Activated CD4-positive, CD25-positive, alpha-beta regulatory T cell treated with anti-CD3 and anti-CD28 coated beads, Interleukin-2, amount 50 U/mL, for 24 hours (primary cell): ENCODE results near the gene TNS1.
A peak's percentile ranks its signal among the peaks of the same experiment; 100 is the strongest.

Experiments
- ATAC-seq, 2 donors: fragments of 150-1000 bp; cut with Tn5 transposase; one replicate each; pipeline ENCODE4 v1.10.0; 2021; ENCODE audit warnings: mild to moderate bottlenecking in 1 of 2, moderate library complexity in 1 of 2

Gene TNS1

DNA sequence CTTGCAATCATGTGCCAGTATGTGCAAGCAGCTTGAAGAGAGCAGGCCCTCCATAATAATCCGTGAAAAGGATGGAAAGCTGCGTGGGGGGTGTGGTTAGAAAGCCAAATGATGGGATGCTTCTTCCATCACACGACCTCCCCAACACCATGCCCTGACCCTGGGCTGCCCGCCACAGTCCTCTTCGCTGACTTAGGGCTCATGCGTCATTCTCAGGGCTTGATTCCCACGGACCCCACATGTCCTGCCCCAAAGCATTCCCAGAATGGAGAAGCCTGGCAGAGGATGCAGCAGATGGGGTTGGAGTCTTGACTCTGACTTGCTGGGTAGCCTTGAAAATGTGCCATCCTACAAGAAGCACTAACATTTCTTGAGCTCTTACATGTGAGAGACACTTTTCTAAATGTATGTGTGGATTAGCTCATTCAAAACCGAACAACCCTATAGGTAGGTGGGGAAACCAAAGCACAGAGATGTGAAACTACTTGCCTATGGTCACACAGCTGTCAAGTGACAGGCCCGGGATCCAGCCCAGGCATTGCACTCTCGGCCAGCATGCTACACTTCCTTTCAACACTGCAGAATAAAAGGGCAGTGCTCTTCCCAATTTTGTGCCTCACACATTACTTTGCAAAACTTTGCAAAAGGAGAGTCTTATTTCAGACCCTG lies 3.7 kb downstream of the TNS1 start:
- no peak for ATAC-seq

DNA sequence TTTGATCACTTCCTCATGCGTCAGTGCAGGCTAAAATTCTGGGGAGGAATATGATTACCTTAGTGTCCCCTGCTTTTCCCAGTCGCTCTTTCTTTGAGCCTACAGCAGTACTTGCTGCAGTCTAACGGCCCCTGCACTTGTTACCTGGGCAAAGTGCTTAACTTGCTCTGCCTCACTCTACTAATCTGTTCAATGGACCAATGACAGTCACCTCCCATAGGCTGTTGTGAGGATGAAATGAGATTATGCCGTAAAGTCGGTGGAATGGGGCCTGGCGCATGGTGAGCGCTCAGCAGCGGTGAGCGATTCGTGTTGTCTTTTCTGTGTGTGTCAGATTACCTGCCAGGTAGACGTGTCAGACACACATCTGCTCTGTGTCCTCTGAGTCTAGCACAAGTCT lies 5.3 kb downstream of the TNS1 start:
- no peak for ATAC-seq

DNA sequence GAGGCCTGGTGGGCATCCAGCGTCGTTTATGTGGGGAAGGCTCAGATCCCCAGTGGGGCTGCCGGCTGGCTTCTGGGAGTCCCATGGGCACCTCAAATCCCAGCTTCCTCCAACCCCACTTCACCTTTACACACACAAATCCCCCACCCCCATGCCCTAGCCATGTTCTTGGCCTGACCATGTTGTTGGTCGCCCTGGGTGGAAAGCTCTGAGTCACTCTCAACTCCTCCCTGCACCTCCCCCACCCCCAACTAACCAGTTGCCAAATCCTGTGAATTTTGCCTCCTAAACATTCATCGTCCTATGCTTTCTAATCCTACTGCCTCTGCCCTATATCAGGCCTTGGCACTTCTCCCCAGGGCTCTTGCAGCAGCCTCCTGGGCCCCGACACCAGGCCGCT lies 6.4 kb downstream of the TNS1 start:
- no peak for ATAC-seq

GRCh38 chr2:217995731-217996231 lies 7.0 kb downstream of the TNS1 start:
- no peak for ATAC-seq

GRCh38 chr2:217994776-217995274 lies 8.0 kb downstream of the TNS1 start:
- no peak for ATAC-seq

DNA sequence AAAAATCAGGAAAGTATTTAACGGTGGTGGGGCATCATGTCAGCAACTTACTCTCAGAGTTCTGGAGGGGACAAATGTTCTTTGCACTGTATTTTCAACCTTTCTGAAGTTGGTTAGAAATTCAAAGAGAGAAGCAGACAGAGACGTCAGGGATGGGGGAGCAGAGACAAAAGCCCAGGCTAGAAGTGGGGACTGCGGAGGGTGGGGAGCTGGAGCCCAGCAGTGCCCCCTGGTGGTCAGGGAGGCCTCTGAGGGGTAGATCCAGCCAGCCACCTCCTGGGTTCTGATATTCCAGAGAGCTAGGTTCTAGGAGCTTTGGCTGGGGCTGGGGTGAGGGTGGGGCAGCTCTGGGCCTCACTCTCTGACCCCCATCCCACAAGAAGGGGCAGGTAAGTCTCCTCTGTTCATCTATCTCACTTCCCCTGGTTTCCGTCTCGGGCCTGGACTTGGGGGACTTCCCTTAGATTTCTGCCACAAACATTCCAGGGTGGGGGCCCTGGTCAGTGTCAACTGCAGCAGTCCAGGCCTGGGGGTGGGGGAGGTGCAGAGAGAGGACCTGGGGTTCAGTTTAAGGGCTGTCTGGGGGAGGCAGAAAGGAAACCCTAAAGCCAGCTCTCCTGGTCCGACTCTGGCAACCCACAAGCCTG lies 8.9 kb downstream of the TNS1 start:
- peak; percentile 34 to 53 for ATAC-seq

GRCh38 chr2:217993138-217993537 lies 9.7 kb downstream of the TNS1 start:
- peak in 1 of 2 donors; percentile 20 for ATAC-seq

- ATAC-seq = no peak
Measured at GRCh38 chr2:217992061-217992460, 10.7 kb downstream of the TNS1 start.

- ATAC-seq = no peak
Measured at GRCh38 chr2:217990791-217991465, 11.9 kb downstream of the TNS1 start.

DNA sequence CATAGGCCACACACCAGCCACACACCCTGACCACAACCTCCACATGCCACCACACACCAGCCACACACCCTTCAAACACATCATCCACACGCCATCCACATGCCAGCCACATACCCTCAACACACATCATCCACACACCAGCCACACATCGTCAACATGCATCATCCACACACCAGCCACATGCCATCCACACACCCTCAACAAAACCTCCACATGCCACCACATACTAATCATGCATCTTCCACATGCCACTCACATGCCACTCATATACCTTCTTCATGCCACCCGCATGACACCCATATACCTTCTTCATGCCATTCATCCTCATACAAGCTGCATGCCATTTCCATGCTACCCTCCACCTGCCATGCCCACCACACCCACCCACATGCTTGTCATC lies 12.4 kb downstream of the TNS1 start:
- ATAC-seq = no peak

- no peak for ATAC-seq
Measured at GRCh38 chr2:217989221-217989948, 13.4 kb downstream of the TNS1 start.

- ATAC-seq = no peak
Measured at GRCh38 chr2:217988840-217989204, 14.0 kb downstream of the TNS1 start.

DNA sequence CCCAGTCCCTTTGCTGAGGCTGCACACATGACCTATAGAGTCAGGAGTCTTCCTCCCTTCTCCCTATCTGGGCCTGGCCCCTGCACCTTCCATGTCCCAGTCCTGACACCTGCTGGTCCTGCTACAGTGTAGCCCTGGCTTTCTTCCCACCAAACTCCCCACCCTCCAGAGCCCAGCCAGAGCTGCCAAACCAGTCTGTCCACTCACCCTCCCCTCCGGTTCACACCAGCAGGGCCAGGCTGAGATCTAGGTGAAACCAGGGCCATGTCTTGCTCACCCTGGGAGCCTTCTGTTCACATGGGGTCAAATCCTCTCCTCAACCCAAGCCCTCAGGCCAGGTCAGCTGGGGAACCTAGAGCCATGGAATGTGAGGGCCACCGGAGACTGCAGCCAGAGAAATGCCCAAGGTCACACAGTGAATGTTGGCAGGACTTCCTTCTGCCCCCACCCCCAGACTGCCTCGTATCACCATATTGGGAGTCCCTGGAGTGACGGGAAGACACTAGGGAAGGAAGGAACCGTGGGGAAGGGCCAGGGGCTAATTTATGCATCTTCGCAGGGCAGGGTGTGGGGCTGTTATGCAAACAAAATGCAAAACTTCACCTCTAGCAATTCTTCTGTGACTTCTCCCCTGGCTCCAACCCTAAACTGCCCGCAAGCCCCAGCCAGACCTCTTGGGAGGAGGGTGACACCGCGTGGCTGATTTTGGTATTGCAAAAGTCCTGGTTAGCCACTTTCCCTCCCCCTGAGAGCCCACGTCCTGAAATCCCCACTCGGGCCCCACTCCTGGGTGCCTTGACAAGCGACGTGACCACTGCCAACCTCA lies 14.6 kb downstream of the TNS1 start:
- no peak for ATAC-seq

DNA sequence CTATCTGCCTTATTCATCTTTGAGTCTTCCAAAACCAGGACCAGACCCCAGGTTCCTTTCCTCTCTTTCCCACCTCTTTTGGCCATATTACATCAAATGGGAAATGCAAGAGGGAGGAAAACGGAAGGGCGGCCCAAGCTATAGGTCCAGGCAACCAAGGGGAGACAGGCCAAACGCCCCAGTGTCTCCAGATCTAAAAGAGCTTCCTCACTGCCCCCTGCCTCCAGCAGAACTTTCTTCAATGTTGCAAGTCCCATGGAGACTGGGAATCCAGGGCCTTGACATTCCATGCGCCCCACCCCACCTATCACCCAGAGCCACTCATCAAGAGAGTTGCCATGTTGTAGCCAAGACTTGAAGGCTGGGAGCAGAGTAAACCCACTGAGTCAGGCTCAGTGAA lies 15.4 kb downstream of the TNS1 start:
- ATAC-seq = no peak

DNA sequence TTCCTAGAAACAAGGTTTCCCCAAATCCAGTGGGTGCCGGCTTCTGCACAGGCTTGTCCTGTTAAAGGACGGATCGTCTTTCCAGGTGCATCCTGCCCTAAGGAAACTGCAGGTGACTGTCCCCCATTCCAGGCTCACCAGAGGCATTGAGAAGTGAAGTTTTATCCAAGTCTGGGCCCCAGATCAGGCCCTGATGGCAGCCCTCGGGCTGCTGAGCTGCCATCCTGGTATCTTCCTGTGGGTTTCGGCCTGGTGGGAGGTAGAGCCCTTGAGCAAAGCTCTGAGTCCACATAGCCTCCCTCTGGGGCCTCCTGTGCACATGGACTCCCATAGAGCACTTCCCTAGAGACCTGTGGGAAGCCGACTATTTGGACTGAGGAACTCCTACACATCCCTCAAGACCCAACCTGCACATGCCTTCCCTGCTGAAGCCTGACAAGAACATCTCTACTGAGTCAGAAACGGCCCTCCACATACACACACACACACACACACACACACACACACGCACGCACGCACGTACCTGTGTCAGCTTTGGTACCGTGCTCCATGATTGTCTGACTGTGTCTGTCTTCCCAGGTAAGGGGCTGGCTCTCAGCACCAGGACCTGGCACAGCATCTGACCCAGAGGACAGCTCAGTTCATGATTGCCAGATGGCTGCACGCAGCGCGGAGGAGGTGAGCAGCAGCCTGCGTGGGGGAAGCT lies 16.4 kb downstream of the TNS1 start:
- ATAC-seq = no peak

- ATAC-seq = no peak
Measured at GRCh38 chr2:217983276-217984233, 19.2 kb downstream of the TNS1 start.

GRCh38 chr2:217981971-217982370 lies 20.8 kb downstream of the TNS1 start:
- ATAC-seq = no peak

- no peak for ATAC-seq
Measured at GRCh38 chr2:217981084-217981730, 21.6 kb downstream of the TNS1 start.

DNA sequence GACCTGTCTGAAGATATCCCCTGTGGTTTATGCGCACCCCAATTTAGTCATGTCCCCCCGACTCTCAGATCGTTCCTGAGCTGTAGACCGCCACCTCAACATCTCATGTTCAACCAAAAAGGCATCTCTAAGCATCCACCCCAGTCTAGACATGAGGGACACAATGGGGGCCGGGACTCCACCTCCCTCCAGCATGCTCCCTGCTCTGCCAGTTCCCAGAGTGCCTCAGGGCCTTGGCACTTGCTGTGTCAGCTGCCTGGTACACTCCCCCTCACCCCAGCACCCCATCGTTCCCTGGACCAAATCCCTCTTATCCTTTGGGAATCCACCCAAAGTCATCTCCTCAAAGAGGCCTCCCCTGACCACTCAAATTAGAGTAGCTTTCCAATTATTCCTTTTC lies 22.2 kb downstream of the TNS1 start:
- no peak for ATAC-seq

DNA sequence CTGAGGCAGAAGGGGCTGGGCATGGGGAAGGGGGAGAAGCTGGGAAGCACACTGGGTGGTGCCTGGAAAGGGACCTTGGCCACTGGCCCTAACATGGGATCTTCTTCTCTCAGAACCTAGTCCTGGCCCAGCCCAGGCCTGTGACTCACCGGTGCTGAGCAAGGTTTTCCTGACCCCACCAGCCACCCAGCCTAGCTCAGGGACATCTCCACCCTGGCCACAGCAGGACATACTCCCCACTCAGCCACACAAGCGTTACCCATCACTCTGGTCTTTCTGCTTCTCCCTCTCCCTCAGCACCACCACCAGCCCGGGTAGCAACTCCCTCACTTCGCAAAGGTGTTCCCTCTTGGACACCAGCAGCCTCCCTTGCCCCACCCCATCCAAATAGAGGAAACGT lies 22.8 kb downstream of the TNS1 start:
- ATAC-seq = no peak
